ENCODE measurements around the gene MYL9. TPM values are rescaled to one million over a fixed set of nuclear protein-coding genes. Genes with fewer than 3 reads are reported as not detected.

Gene MYL9
- polyA plus RNA-seq, 2 of the 4 experiments (the other 2 are of a cell fraction): 2.2 to 29.5 TPM

DNA sequence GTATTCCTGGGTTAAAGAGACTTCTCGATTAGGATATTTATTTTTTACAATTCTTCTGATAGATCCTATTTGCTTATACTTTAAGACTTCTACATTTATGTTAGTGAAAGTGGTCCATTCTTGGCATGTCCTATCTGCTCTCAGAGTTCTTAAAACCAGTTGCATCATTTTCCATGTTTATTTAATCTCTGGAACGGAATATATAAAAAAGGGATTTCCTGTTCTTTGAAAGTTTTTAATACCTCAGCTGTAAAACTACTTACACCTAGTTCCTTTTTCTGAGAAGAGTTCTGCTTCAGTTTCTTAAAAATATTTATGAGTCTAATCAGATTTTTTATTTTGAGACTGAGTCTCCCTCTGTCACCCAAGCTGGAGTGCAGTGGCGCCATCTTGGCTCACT, 18.0 kb upstream of the MYL9 start:
- CTCF ChIA-PET: interaction anchor here (1.1 to 1.6 kb wide), 2 partner anchors 9 to 84 kb away, joined by 3 read pairs; no protein-coding TSS in a partner anchor
- TF ChIP-seq NFE2L2 (conservative IDR thresholded peaks at IDR 0.05; ENCODE audit: low read length) (no peak), FOSB (CRISPR knock-in tag; IDR thresholded peaks at IDR 0.05) (no peak)
- FAIRE-seq: no peak
- Histone ChIP-seq H3K9me3 (no peaks in the 10 kb centered on the region), H3K4me2 (no peak overlapping the region), H3K4me1 (no peaks in the 10 kb centered on the region), H3K27ac (no peak overlapping the region), H3K4me3 (no peak overlapping the region)
- ATAC-seq: no peak
- 94% methylated on average over 3 of the region's 3 CpGs for WGBS (ENCODE audit: missing lambda C conversion rate)
- DNase-seq (ENCODE audit: low read depth in 1 of 2, low spot score in 1 of 2): no peak
- POLR2A ChIA-PET: no interaction called here

DNA sequence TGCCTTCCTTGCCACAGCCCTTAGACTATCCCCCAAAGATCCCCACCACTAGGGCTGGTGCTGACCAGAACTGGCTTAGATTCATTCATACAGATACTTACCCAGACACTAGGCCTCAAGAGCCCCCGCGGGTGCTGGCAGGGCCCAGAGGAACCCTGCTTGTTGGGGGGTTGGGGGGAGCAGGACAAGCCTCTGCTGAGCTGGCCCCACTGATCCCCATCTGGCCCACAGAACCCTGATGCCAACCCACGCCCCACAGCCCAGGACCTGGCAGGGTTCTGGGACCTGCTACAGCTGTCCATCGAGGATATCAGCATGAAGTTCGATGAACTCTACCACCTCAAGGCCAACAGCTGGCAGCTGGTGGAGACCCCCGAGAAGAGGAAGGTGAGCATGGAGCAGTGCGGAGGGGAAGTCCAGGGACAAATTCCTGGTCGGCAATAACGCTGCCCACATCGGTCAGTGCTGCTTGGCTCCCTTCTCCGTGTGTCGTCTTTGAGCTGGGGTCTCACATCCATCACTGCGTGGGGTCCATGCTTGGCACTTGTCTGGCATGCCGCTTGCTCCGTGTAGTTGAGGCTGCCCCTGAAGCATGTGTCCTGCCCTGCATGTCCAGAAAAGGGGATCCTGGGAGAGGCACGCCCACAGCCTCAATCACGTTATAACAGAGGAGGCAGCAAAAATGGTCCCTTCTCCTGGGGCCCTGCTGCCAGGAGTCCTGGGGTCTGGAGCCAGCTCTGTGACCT, 15.5 kb upstream of the MYL9 start:
- H3K27ac ChIP-seq: no peak overlapping the region
- POLR2A ChIA-PET: no interaction called here

DNA sequence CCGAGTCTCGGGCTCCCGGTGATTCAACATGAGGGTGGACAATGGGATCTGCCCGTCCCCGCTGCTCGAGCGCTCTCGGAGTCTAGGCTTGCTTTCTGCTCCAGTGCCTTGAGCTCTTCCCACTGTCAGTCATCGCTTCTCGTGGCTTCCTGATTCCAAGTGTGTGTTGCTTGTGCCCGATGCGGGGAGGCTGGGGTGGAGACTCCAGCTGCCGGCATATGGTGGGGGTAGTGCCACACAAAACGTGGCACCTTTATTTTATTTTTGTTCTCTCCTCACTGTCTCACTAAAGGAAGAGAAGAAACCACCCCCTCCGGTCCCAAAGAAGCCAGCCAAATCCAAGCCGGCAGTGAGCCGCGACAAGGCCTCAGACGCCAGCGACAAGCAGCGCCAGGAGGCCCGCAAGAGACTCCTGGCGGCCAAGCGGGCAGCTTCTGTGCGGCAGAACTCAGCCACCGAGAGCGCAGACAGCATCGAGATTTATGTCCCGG, 14.8 kb upstream of the MYL9 start:
- 91% methylated on average over 29 of the region's 29 CpGs for WGBS (ENCODE audit: missing lambda C conversion rate)
- POLR2A ChIA-PET: no interaction called here
- Histone ChIP-seq H3K9me3 (no peaks in the 10 kb centered on the region), H3K4me2 (no peak overlapping the region), H3K27ac (no peak overlapping the region), H3K4me3 (no peak overlapping the region), H3K4me1 (no peaks in the 10 kb centered on the region)
- DNase-seq (ENCODE audit: low read depth in 1 of 2, low spot score in 1 of 2) (no peak), ATAC-seq (no peak), FAIRE-seq (no peak)
- TF ChIP-seq JUN (IDR thresholded peaks at IDR 0.05) (no peak), HOXB5 (CRISPR knock-in tag; IDR thresholded peaks at IDR 0.05) (no peak), CEBPB (IDR thresholded peaks at IDR 0.05) (no peak)
- TF ChIP-seq, protein P1, sequence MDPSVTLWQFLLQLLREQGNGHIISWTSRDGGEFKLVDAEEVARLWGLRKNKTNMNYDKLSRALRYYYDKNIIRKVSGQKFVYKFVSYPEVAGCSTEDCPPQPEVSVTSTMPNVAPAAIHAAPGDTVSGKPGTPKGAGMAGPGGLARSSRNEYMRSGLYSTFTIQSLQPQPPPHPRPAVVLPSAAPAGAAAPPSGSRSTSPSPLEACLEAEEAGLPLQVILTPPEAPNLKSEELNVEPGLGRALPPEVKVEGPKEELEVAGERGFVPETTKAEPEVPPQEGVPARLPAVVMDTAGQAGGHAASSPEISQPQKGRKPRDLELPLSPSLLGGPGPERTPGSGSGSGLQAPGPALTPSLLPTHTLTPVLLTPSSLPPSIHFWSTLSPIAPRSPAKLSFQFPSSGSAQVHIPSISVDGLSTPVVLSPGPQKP (IDR thresholded peaks at IDR 0.05; ENCODE audit: low read depth, low read length): no peak
- CTCF ChIA-PET: no interaction called here

More for the DNA sequence above, 15.5 kb upstream of the MYL9 start:
- no peak overlapping the region for H3K4me2 ChIP-seq
- no peak overlapping the region for H3K4me3 ChIP-seq
- no peaks in the 10 kb centered on the region for H3K4me1 ChIP-seq
- FAIRE-seq (no peak), DNase-seq (ENCODE audit: low read depth in 1 of 2, low spot score in 1 of 2) (no peak), ATAC-seq (peak in 1 of 2 experiments; percentile 37; a peak in 2 of 6 replicates)
- 90% methylated on average over 15 of the region's 17 CpGs for WGBS (ENCODE audit: missing lambda C conversion rate)
- CTCF ChIA-PET: interaction anchor here (0.9 kb wide), 1 partner anchor 394 kb away, joined by 3 read pairs; no protein-coding TSS in a partner anchor
- H3K9me3 ChIP-seq: no peaks in the 10 kb centered on the region
- TF ChIP-seq NPAS2 (CRISPR knock-in tag; IDR thresholded peaks at IDR 0.05; ENCODE audit: borderline replicate concordance): no peak
- no peak for TF ChIP-seq TFCP2L1 (CRISPR knock-in tag; IDR thresholded peaks at IDR 0.05)
- TF ChIP-seq SMC3 (IDR thresholded peaks at IDR 0.05): no peak
- TF ChIP-seq MAZ (IDR thresholded peaks at IDR 0.05; ENCODE audit: borderline replicate concordance, low read depth, low read length): no peak
- TF ChIP-seq HOXB5 (CRISPR knock-in tag; IDR thresholded peaks at IDR 0.05): no peak
- no peak for TF ChIP-seq MYC (IDR thresholded peaks at IDR 0.05; ENCODE audit: borderline replicate concordance, low read length)
- no peak for TF ChIP-seq HOXB13 (CRISPR knock-in tag; IDR thresholded peaks at IDR 0.05; ENCODE audit: low read depth)
- TF ChIP-seq GATA3 (IDR thresholded peaks at IDR 0.05; ENCODE audit: borderline replicate concordance): no peak
- TF ChIP-seq PHF8 (IDR thresholded peaks at IDR 0.05; ENCODE audit: borderline replicate concordance, low read depth): no peak
- TF ChIP-seq, protein P2, sequence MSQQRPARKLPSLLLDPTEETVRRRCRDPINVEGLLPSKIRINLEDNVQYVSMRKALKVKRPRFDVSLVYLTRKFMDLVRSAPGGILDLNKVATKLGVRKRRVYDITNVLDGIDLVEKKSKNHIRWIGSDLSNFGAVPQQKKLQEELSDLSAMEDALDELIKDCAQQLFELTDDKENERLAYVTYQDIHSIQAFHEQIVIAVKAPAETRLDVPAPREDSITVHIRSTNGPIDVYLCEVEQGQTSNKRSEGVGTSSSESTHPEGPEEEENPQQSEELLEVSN (IDR thresholded peaks at IDR 0.05; ENCODE audit: borderline replicate concordance, low read depth): no peak
- TF ChIP-seq ZFP36 (IDR thresholded peaks at IDR 0.05; ENCODE audit: borderline replicate concordance, partially characterized antibody): no peak
- no peak for TF ChIP-seq NFE2L2 (conservative IDR thresholded peaks at IDR 0.05; ENCODE audit: low read length)
- TF ChIP-seq, protein P3, sequence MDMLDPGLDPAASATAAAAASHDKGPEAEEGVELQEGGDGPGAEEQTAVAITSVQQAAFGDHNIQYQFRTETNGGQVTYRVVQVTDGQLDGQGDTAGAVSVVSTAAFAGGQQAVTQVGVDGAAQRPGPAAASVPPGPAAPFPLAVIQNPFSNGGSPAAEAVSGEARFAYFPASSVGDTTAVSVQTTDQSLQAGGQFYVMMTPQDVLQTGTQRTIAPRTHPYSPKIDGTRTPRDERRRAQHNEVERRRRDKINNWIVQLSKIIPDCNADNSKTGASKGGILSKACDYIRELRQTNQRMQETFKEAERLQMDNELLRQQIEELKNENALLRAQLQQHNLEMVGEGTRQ (IDR thresholded peaks at IDR 0.05): no peak
- TF ChIP-seq JUN (IDR thresholded peaks at IDR 0.05): no peak
- TF ChIP-seq, protein P4, sequence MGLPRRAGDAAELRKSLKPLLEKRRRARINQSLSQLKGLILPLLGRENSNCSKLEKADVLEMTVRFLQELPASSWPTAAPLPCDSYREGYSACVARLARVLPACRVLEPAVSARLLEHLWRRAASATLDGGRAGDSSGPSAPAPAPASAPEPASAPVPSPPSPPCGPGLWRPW (IDR thresholded peaks at IDR 0.05): no peak
- TF ChIP-seq FOSL2 (IDR thresholded peaks at IDR 0.05): no peak
- TF ChIP-seq FOSL2 (CRISPR knock-in tag; IDR thresholded peaks at IDR 0.05): no peak

Measured in A549 (cell line).